Endothelial cell of umbilical vein (primary cell): ENCODE results near the gene EZH1. TPM values are rescaled to one million over a fixed set of nuclear protein-coding genes. Genes with fewer than 3 reads are reported as not detected.

Experiments used
- BruUV-seq: library from RNA; stranded (reverse); fragments of 400-500 nt; replicated peaks from 2 replicates; lab custom pipeline; 2021; lab: Mats Ljungman, UMichigan
- CTCF ChIA-PET: fragments of 300-600, 350-600 bp; sonication (Branson Sonifier 250); formaldehyde crosslinking; loops from one replicate; lab custom pipeline; 2021; ENCODE audit warnings: antibody characterized with exemption, inconsistent platforms; lab: Charles Lee
- POLR2A ChIA-PET: fragments of 300-600, 350-600 bp; sonication (Branson Sonifier 250); formaldehyde crosslinking; loops from one replicate; lab custom pipeline; 2021; ENCODE audit warnings: antibody characterized with exemption, inconsistent platforms; lab: Charles Lee
- DNase-seq: peaks from one replicate; pipeline ENCODE4 v3.0.0-alpha.2; 2011; ENCODE audit warnings: low read depth, low spot score
- FAIRE-seq: peaks from 2 replicates; lab custom pipeline; 2011; peaks lifted over from hg19 to GRCh38; lab: Jason Lieb, UNC
- H2AFZ ChIP-seq: 2 replicates; pipeline ENCODE4 v1.6.0; 2012; ENCODE audit warnings: low read depth, low read length, control low read depth, inconsistent platforms
- H3K27ac ChIP-seq: 2 replicates; pipeline ENCODE4 v1.5.1; 2011; ENCODE audit warnings: low read depth, mild to moderate bottlenecking, control low read depth, low read length, moderate library complexity; ENCODE audit not compliant: insufficient read depth
- H3K27me3 ChIP-seq, 2 experiments: 2 replicates each; pipeline versions ENCODE4 v1.6.0 to v1.6.1; 2011; ENCODE audit warnings: low read length in 2 of 2, mixed read lengths in 1 of 2; ENCODE audit not compliant: control insufficient read depth in 2 of 2, insufficient read depth in 2 of 2
- H3K36me3 ChIP-seq, 2 experiments: 2 replicates in 1 of 2; 3 replicates in 1 of 2; pipeline ENCODE4 v1.5.1; 2011; ENCODE audit warnings: low read length in 2 of 2, mild to moderate bottlenecking in 1 of 2, moderate library complexity in 1 of 2; ENCODE audit not compliant: control insufficient read depth in 2 of 2, insufficient read depth in 2 of 2; ENCODE audit errors: extremely low read depth in 1 of 2
- H3K4me1 ChIP-seq: 3 replicates; pipeline ENCODE4 v1.5.1; 2011; ENCODE audit warnings: mild to moderate bottlenecking, low read length; ENCODE audit not compliant: control insufficient read depth, insufficient read depth; ENCODE audit errors: extremely low read depth
- H3K4me2 ChIP-seq: 2 replicates; pipeline ENCODE4 v1.6.1; 2011; ENCODE audit warnings: low read length, control low read depth, mixed read lengths; ENCODE audit not compliant: insufficient read depth
- H3K4me3 ChIP-seq, 3 experiments: fragments of 200-600 bp in 1 of 3; sonication (generic), shearing (Covaris generic) in 1 of 3; replicated peaks in 1 of 3; 2 replicates each; pipeline ENCODE4 v1.5.1; 2011 to 2016; ENCODE audit warnings: control low read depth in 3 of 3, low read length in 3 of 3, mild to moderate bottlenecking in 2 of 3, inconsistent platforms in 1 of 3, low read depth in 1 of 3, moderate library complexity in 1 of 3; ENCODE audit not compliant: insufficient read depth in 1 of 3
- H3K79me2 ChIP-seq: 2 replicates; pipeline ENCODE4 v1.6.0; 2012; ENCODE audit warnings: low read length, inconsistent platforms; ENCODE audit not compliant: control insufficient read depth, insufficient read depth
- H3K9ac ChIP-seq: replicated peaks from 2 replicates; pipeline ENCODE3; 2011; ENCODE audit warnings: low read length, control low read depth; ENCODE audit not compliant: insufficient read depth; ENCODE audit errors: extremely low read depth
- H3K9me1 ChIP-seq: replicated peaks from 3 replicates; pipeline ENCODE4 v1.6.0; 2011; ENCODE audit warnings: mild to moderate bottlenecking, low read length; ENCODE audit not compliant: control insufficient read depth, insufficient read depth; ENCODE audit errors: extremely low read depth
- H3K9me3 ChIP-seq: replicated peaks from 2 replicates; pipeline ENCODE4 v1.5.1; 2012; ENCODE audit warnings: low read length, inconsistent platforms; ENCODE audit not compliant: control insufficient read depth, insufficient read depth
- H4K20me1 ChIP-seq: replicated peaks from 2 replicates; pipeline ENCODE3; 2011; ENCODE audit warnings: mild to moderate bottlenecking, low read length; ENCODE audit not compliant: control insufficient read depth, insufficient read depth; ENCODE audit errors: extremely low read depth
- CTCF ChIP-seq, 2 donors: IDR thresholded peaks; 1 replicate in 1 of 2; 2 replicates in 1 of 2; pipeline ENCODE4 v1.5.1; 2011; ENCODE audit warnings: low read length in 2 of 2, mild to moderate bottlenecking in 2 of 2, moderate library complexity in 2 of 2, control low read depth in 1 of 2, inconsistent platforms in 1 of 2, low read depth in 1 of 2; ENCODE audit not compliant: insufficient read depth in 1 of 2; ENCODE audit errors: extremely low read depth in 1 of 2
- EZH2 ChIP-seq: IDR thresholded peaks from 2 replicates; pipeline ENCODE4 v1.6.1; 2012; ENCODE audit warnings: borderline replicate concordance, low read depth, mild to moderate bottlenecking, moderate library complexity, low read length, inconsistent platforms; ENCODE audit not compliant: severe bottlenecking
- FOS ChIP-seq: IDR thresholded peaks from 2 replicates; pipeline ENCODE4 v1.6.1; 2011; ENCODE audit warnings: mild to moderate bottlenecking, low read length, moderate library complexity, borderline replicate concordance; ENCODE audit not compliant: insufficient read depth
- GATA2 ChIP-seq: IDR thresholded peaks from 2 replicates; pipeline ENCODE4 v1.7.0; 2011; ENCODE audit warnings: low read depth, mild to moderate bottlenecking, moderate library complexity, mixed read lengths, low read length; ENCODE audit not compliant: insufficient read length, insufficient read depth
- JUN ChIP-seq: IDR thresholded peaks from 2 replicates; pipeline ENCODE4 v1.6.1; 2011; ENCODE audit warnings: borderline replicate concordance, low read depth; ENCODE audit not compliant: insufficient read length, insufficient read depth
- MYC ChIP-seq: IDR thresholded peaks from one replicate; pipeline ENCODE4 v1.6.1; 2011; ENCODE audit warnings: mild to moderate bottlenecking, low read depth, low read length
- POLR2A ChIP-seq: IDR thresholded peaks from 2 replicates; pipeline ENCODE4 v1.6.1; 2012; ENCODE audit warnings: low read depth, mild to moderate bottlenecking, control low read depth, low read length
- POLR2AphosphoS5 ChIP-seq: IDR thresholded peaks from 2 replicates; pipeline ENCODE4 v1.6.1; 2012; ENCODE audit warnings: low read depth, mild to moderate bottlenecking, control low read depth, low read length, moderate library complexity; ENCODE audit not compliant: insufficient read depth
- dilution Hi-C: fragments of 300-500 bp; cut with MboI; formaldehyde crosslinking; loops from one replicate; pipeline ENCODE4 v1.15.0; 2019; ENCODE audit warnings: low sequenced_read_pairs; ENCODE audit not compliant: extremely low pct_ligation_motif_present
- intact Hi-C: fragments of 100-400 bp; cut with micrococcal nuclease; formaldehyde crosslinking; loops from one replicate; pipeline ENCODE4 v1.10.0; 2022
- polyA plus RNA-seq, 4 experiments: library from polyadenylated mRNA; depleted of rRNA in 3 of 4; stranded (reverse) in 3 of 4; unstranded in 1 of 4; fragments of >200 nt; gene quantifications; 2 replicates each; pipeline versions ENCODE4 v1.2.1 to v1.2.3, GENCODE V29; 2011 to 2012; ENCODE audit warnings: missing spikeins in 1 of 4
- total RNA-seq: library from RNA; stranded (reverse); gene quantifications from 2 replicates; pipeline ENCODE4 v1.2.3, GENCODE V29; 2021
- TF ChIP-seq, protein P1 (sequence below): IDR thresholded peaks from 2 replicates; pipeline ENCODE4 v1.6.1; 2011; ENCODE audit not compliant: insufficient read depth, insufficient read length

EZH1 gene
- total and polyA plus RNA-seq, 2 donors (not counting 3 experiments of a cell fraction or from before 2014, with no cell fraction given) = 31.4 to 33.7 TPM

- DNase-seq = no peak
- no peaks in the 10 kb centered on the region for H3K9me3 ChIP-seq
- H3K9ac ChIP-seq = no peak overlapping the region
- FAIRE-seq = no peak
- H3K27ac ChIP-seq = no peak overlapping the region
- peaks cover 10 to 32% of the 10 kb centered on the region in 2 experiments for H3K36me3 ChIP-seq
- no peak overlapping the region for H2AFZ ChIP-seq
- H3K4me3 ChIP-seq = no peak overlapping the region
- intact Hi-C loops (no loop called here), dilution Hi-C loops (no loop called here)
- H3K9me1 ChIP-seq = no peaks in the 10 kb centered on the region
- no peaks in the 10 kb centered on the region for H3K27me3 ChIP-seq
- POLR2A ChIA-PET = no interaction called here
- H3K79me2 ChIP-seq = no peaks in the 10 kb centered on the region
- H4K20me1 ChIP-seq = no peaks in the 10 kb centered on the region
- TF ChIP-seq JUN (no peak), CTCF (IDR thresholded peaks at IDR 0.05; ENCODE audit: extremely low read depth in 1 of 2, insufficient read depth in 1 of 2, low read depth in 1 of 2, low read length in 2 of 2) (no peak), MYC (no peak), POLR2A (no peak), EZH2 (no peak), FOS (no peak), GATA2 (no peak), POLR2AphosphoS5 (no peak)
- TF ChIP-seq, protein P1, sequence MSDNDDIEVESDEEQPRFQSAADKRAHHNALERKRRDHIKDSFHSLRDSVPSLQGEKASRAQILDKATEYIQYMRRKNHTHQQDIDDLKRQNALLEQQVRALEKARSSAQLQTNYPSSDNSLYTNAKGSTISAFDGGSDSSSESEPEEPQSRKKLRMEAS = no peak
- no TSS peak for BruUV-seq
- no peaks in the 10 kb centered on the region for H3K4me1 ChIP-seq
- no peak overlapping the region for H3K4me2 ChIP-seq
- CTCF ChIA-PET = interaction anchor here (3.1 kb wide), 1 partner anchor 122 kb away, joined by 19 read pairs; no protein-coding TSS in a partner anchor
Measured at GRCh38 chr17:42700586-42701289, 44.1 kb downstream of the EZH1 start.
